ENCODE data around the gene ENHO. TPM values are rescaled to one million over a fixed set of nuclear protein-coding genes. Genes with fewer than 3 reads are reported as not detected.

ENHO gene
- polyA plus RNA-seq, 1 donor from 2014 or later: not detected

Other genes with a start within 250 kb of the ENHO start
- not detected for gene KIF24, start 193.7 kb downstream of the ENHO start, polyA plus RNA-seq
- gene NUDT2, start 193.4 kb downstream of the ENHO start, polyA plus RNA-seq: 19.0 TPM
- 0.19 TPM for gene MYORG, start 146.1 kb downstream of the ENHO start, polyA plus RNA-seq
- gene FAM219A, start 64.4 kb downstream of the ENHO start, polyA plus RNA-seq: 1.1 TPM
- gene DNAI1, start 64.2 kb downstream of the ENHO start, polyA plus RNA-seq: not detected
- gene CNTFR, start 66.7 kb upstream of the ENHO start, polyA plus RNA-seq: not detected
- 48.4 TPM for gene RPP25L, start 89.1 kb upstream of the ENHO start, polyA plus RNA-seq
- gene DCTN3, start 97.5 kb upstream of the ENHO start, polyA plus RNA-seq: 113 TPM
- not detected for gene ARID3C, start 106.1 kb upstream of the ENHO start, polyA plus RNA-seq
- gene SIGMAR1, start 114.8 kb upstream of the ENHO start, polyA plus RNA-seq: 63.1 TPM
- gene GALT, start 123.7 kb upstream of the ENHO start, polyA plus RNA-seq: 37.2 TPM
- gene IL11RA, start 129.2 kb upstream of the ENHO start, polyA plus RNA-seq: 4.7 TPM
- gene CCL27, start 139.7 kb upstream of the ENHO start, polyA plus RNA-seq: not detected
- not detected for gene CCL19, start 168.3 kb upstream of the ENHO start, polyA plus RNA-seq
- gene CCL21, start 187.1 kb upstream of the ENHO start, polyA plus RNA-seq: not detected